Measurements from ENCODE around the gene DDX19B. TPM values are rescaled to one million over a fixed set of nuclear protein-coding genes. Genes with fewer than 3 reads are reported as not detected.
"Not testable (repeated sequence)": the region's sequence is repeated elsewhere in the genome, so short reads cannot be mapped to it uniquely, and the experiment has no call there.

DDX19B gene
- total and polyA plus RNA-seq, 9 of the 15 experiments (the other 6 are each of a cell fraction or from before 2014, with no cell fraction given): 7.0 to 32.9 (median 19.3) TPM

- ATAC-seq (no peak), DNase-seq (ENCODE audit: extremely low read depth in 1 of 4, low spot score in 3 of 4) (no peak), FAIRE-seq (no peak)
- no TSS peak for BruUV-seq (replicated peaks)
- Histone ChIP-seq H2AFZ (ENCODE audit: low read depth, low read length) (no peak overlapping the region), H3K4me1 (replicated peaks in 1 of 2; ENCODE audit: control insufficient read depth in 2 of 2, insufficient read depth in 2 of 2, low read length in 2 of 2) (no peaks in the 10 kb centered on the region), H3K9ac (ENCODE audit: insufficient read depth in 1 of 2, low read depth in 2 of 2, low read length in 2 of 2) (no peak overlapping the region), H3K4me2 (ENCODE audit: insufficient read depth, low read length) (no peak overlapping the region), H3K4me3 (no peak overlapping the region), H3K27ac (ENCODE audit: extremely low read depth, low read depth, low read length) (no peak overlapping the region), H3K9me3 (replicated peaks; ENCODE audit: control insufficient read depth, insufficient read depth, low read depth, low read length) (no peaks in the 10 kb centered on the region), H4K20me1 (replicated peaks; ENCODE audit: control insufficient read depth, insufficient read depth, low read length) (peaks cover 17% of the 10 kb centered on the region; the same call in 1 of the 2 replicates), H3K27me3 (ENCODE audit: control insufficient read depth in 2 of 2, insufficient read depth in 2 of 2, low read length in 2 of 2) (no peaks in the 10 kb centered on the region), H3K36me3 (ENCODE audit: control insufficient read depth, insufficient read depth, low read length) (peaks cover 93% of the 10 kb centered on the region), H3K79me2 (ENCODE audit: control insufficient read depth, insufficient read depth, low read length) (peaks cover 2% of the 10 kb centered on the region; the same call in 1 of the 3 replicates), H3K9me1 (ENCODE audit: control insufficient read depth, insufficient read depth, low read length) (peaks cover 2% of the 10 kb centered on the region)
- POLR2A ChIA-PET: interaction anchor here (1.6 to 2.0 kb wide), 2 partner anchors 9 to 30 kb away, joined by 4 to 9 read pairs; partner anchors contain the start of gene AARS1
- intact Hi-C loops (cut with micrococcal nuclease): no loop called here
- CTCF ChIA-PET (ENCODE audit: low intra/inter-chr PET ratio): no interaction called here
- WGBS (ENCODE audit: insufficient coverage, low coverage, missing lambda C conversion rate): 96% methylated on average over 10 of the region's 10 CpGs
- TF ChIP-seq CGGBP1 (CRISPR knock-in tag; IDR thresholded peaks at IDR 0.05) (no peak), EP400 (IDR thresholded peaks at IDR 0.05) (no peak), IFI16 (CRISPR knock-in tag; IDR thresholded peaks at IDR 0.05) (no peak), ZNF398 (CRISPR knock-in tag; IDR thresholded peaks at IDR 0.05) (no peak), KLF13 (tag; IDR thresholded peaks at IDR 0.05; ENCODE audit: borderline replicate concordance, low read depth) (no peak)
- in situ Hi-C loops (cut with MboI): no loop called here
Measured at GRCh38 chr16:70258946-70259345, 40.0 kb upstream of the DDX19B start.

GRCh38 chr16:70259903-70260302 is 39.1 kb upstream of the DDX19B start:
- H3K9me3 ChIP-seq (replicated peaks; ENCODE audit: control insufficient read depth, insufficient read depth, low read depth, low read length); ATAC-seq; H3K4me1 ChIP-seq (replicated peaks in 1 of 2; ENCODE audit: control insufficient read depth in 2 of 2, insufficient read depth in 2 of 2, low read length in 2 of 2); FAIRE-seq; H2AFZ ChIP-seq (ENCODE audit: low read depth, low read length); H3K27me3 ChIP-seq (ENCODE audit: control insufficient read depth in 2 of 2, insufficient read depth in 2 of 2, low read length in 2 of 2); H3K79me2 ChIP-seq (ENCODE audit: control insufficient read depth, insufficient read depth, low read length); H3K9me1 ChIP-seq (ENCODE audit: control insufficient read depth, insufficient read depth, low read length); CTCF ChIA-PET (ENCODE audit: low intra/inter-chr PET ratio); H3K4me3 ChIP-seq; DNase-seq (ENCODE audit: extremely low read depth in 1 of 4, low spot score in 3 of 4); BruUV-seq (replicated peaks); H3K27ac ChIP-seq (ENCODE audit: extremely low read depth, low read depth, low read length); H3K9ac ChIP-seq (ENCODE audit: insufficient read depth in 1 of 2, low read depth in 2 of 2, low read length in 2 of 2); H3K4me2 ChIP-seq (ENCODE audit: insufficient read depth, low read length); H4K20me1 ChIP-seq (replicated peaks; ENCODE audit: control insufficient read depth, insufficient read depth, low read length): not testable (repeated sequence)
- in situ Hi-C loops (cut with MboI): loop anchor here (10.0 kb wide), 1 partner anchor 285 kb away; no protein-coding TSS in a partner anchor
- 97% methylated on average over 3 of the region's 6 CpGs for WGBS (ENCODE audit: insufficient coverage, low coverage, missing lambda C conversion rate)
- POLR2A ChIA-PET: interaction anchor here (0.6 to 5.7 kb wide), 6 partner anchors 7 to 28 kb away, joined by 4 to 57 read pairs (median 4); partner anchors contain the start of gene EXOSC6
- intact Hi-C loops (cut with micrococcal nuclease): loop anchor here (10.0 kb wide), 1 partner anchor 275 kb away; no protein-coding TSS in a partner anchor
- H3K36me3 ChIP-seq (ENCODE audit: control insufficient read depth, insufficient read depth, low read length): peaks cover 93% of the 10 kb centered on the region

Data from K562 (cell line).